Endodermal cell (in vitro differentiated cells): ENCODE measurements around the gene KIF14. TPM values are rescaled to one million over a fixed set of nuclear protein-coding genes. Genes with fewer than 3 reads are reported as not detected.

Experiments used
- DNase-seq: peaks from one replicate; pipeline ENCODE4 v3.0.0-alpha.2; 2017
- H3K27ac ChIP-seq: 2 replicates; pipeline ENCODE4 v1.5.1; 2013; ENCODE audit warnings: mild to moderate bottlenecking, low read depth, low read length, moderate library complexity
- H3K27me3 ChIP-seq: 2 replicates; pipeline ENCODE4 v1.6.1; 2013; ENCODE audit warnings: mild to moderate bottlenecking, low read length, moderate library complexity; ENCODE audit not compliant: insufficient read depth, control insufficient read depth, poor library complexity, severe bottlenecking
- H3K36me3 ChIP-seq: 2 replicates; pipeline ENCODE4 v1.7.0; 2013; ENCODE audit warnings: mild to moderate bottlenecking, low read length, moderate library complexity; ENCODE audit not compliant: control insufficient read depth, insufficient read depth
- H3K4me1 ChIP-seq: one replicate; pipeline ENCODE4 v1.7.0; 2013; ENCODE audit warnings: low read length; ENCODE audit not compliant: control insufficient read depth, insufficient read depth
- H3K4me3 ChIP-seq: 2 replicates; pipeline ENCODE4 v1.5.1; 2013; ENCODE audit warnings: mild to moderate bottlenecking, low read length, moderate library complexity
- H3K9ac ChIP-seq: 2 replicates; pipeline ENCODE4 v1.6.1; 2013; ENCODE audit warnings: mild to moderate bottlenecking, low read length, moderate library complexity; ENCODE audit not compliant: poor library complexity, severe bottlenecking; ENCODE audit errors: extremely low read depth
- H3K9me3 ChIP-seq: 2 replicates; pipeline ENCODE4 v1.6.1; 2013; ENCODE audit warnings: mild to moderate bottlenecking, low read length, moderate library complexity; ENCODE audit not compliant: control insufficient read depth
- H3K27ac Mint-ChIP-seq: 2 replicates; pipeline ENCODE4 v1.8.0; 2020; ENCODE audit warnings: mixed read lengths
- H3K27me3 Mint-ChIP-seq: 2 replicates; pipeline ENCODE4 v1.8.0; 2021; ENCODE audit warnings: mild to moderate bottlenecking, mixed read lengths; ENCODE audit not compliant: insufficient read depth
- H3K36me3 Mint-ChIP-seq: 2 replicates; pipeline ENCODE4 v1.8.0; 2020; ENCODE audit warnings: low read depth, mixed read lengths
- H3K4me1 Mint-ChIP-seq: 2 replicates; pipeline ENCODE4 v1.8.0; 2020; ENCODE audit warnings: mixed read lengths
- H3K4me3 Mint-ChIP-seq: 2 replicates; pipeline ENCODE4 v1.8.0; 2020; ENCODE audit warnings: mild to moderate bottlenecking, moderate library complexity, mixed read lengths
- H3K9me3 Mint-ChIP-seq: 2 replicates; pipeline ENCODE4 v1.8.0; 2020; ENCODE audit warnings: mild to moderate bottlenecking, mixed read lengths
- WGBS, 2 experiments: methylation state at CpG; one replicate each; pipeline versions ENCODE4 v1.1.5 to v1.1.7; 2013; ENCODE audit warnings: missing lambda C conversion rate in 2 of 2, mixed read lengths in 1 of 2; ENCODE audit not compliant: insufficient coverage in 1 of 2, insufficient read length in 1 of 2; 5-methylcytosine and 5-hydroxymethylcytosine counted together
- total RNA-seq, 2 donors: library from RNA; stranded (reverse); fragmentation: NEBNext Ultra II Directional in 1 of 2; extraction: Animal tissue kit (Norgen Biotek cat#: 25700) in 1 of 2; gene quantifications; 2 replicates in 1 of 2; 3 replicates in 1 of 2; pipeline ENCODE4 v1.2.1, GENCODE V29; 2021
- TF ChIP-seq, protein P1 (sequence below): fragments of 200-600 bp; sonication (generic); conservative IDR thresholded peaks from 2 replicates; pipeline ENCODE4 v1.5.0; 2021; ENCODE audit warnings: antibody characterized with exemption, mild to moderate bottlenecking

Gene KIF14
- total RNA-seq, 2 donors from 2014 or later = 13.5 to 20.9 TPM

DNA sequence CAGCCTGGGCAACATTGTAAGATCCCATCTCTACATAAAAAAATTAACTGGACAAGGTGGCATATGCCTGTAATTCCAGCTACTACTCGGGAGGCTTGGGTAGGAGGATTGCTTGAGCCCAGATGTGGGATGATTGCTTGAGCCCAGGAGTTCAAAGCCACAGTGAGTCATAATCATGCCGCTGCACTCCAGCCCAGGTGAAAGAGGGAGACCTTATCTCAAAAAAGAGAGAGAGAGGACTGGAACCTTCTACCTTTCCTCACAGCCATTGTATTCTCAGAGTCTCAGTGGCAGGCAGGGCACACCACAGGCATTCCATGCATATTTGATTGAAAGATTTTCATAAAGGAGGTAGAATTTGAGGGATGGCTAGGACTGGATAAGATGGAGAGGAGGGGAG lies 78.4 kb downstream of the KIF14 start:
- Mint-ChIP-seq H3K27ac (no peak overlapping the region), H3K9me3 (no peaks in the 10 kb centered on the region), H3K4me3 (no peak overlapping the region), H3K36me3 (no peaks in the 10 kb centered on the region), H3K4me1 (no peaks in the 10 kb centered on the region), H3K27me3 (peaks cover 2% of the 10 kb centered on the region)
- Histone ChIP-seq H3K27me3 (no peaks in the 10 kb centered on the region), H3K27ac (no peak overlapping the region), H3K9me3 (no peaks in the 10 kb centered on the region), H3K9ac (no peak overlapping the region), H3K4me1 (no peaks in the 10 kb centered on the region), H3K36me3 (no peaks in the 10 kb centered on the region), H3K4me3 (no peak overlapping the region)
- TF ChIP-seq, protein P1, sequence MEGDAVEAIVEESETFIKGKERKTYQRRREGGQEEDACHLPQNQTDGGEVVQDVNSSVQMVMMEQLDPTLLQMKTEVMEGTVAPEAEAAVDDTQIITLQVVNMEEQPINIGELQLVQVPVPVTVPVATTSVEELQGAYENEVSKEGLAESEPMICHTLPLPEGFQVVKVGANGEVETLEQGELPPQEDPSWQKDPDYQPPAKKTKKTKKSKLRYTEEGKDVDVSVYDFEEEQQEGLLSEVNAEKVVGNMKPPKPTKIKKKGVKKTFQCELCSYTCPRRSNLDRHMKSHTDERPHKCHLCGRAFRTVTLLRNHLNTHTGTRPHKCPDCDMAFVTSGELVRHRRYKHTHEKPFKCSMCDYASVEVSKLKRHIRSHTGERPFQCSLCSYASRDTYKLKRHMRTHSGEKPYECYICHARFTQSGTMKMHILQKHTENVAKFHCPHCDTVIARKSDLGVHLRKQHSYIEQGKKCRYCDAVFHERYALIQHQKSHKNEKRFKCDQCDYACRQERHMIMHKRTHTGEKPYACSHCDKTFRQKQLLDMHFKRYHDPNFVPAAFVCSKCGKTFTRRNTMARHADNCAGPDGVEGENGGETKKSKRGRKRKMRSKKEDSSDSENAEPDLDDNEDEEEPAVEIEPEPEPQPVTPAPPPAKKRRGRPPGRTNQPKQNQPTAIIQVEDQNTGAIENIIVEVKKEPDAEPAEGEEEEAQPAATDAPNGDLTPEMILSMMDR = no peak
- DNase-seq = no peak
- WGBS, 2 experiments = 97 to 100% methylated on average over 1 to 2 of the region's 2 CpGs

DNA sequence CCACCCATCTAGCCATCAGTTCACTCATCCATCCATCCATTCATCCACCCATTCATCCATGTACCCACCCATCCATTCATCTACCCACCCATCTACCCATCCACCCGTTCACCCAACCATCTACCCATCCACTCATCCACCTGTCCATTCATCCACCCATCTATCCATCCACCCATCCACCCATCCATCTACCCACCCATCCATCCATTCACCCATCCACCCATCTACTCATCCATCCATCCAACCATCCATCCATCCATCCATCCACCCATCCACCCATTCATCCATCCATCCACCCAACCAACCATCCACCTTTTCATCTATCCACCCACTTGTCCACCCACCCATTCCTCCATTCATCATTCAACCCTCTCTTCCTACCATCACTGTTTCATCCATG lies 80.3 kb downstream of the KIF14 start:
- H3K27me3 ChIP-seq = no peaks in the 10 kb centered on the region
- H3K9ac ChIP-seq = no peak overlapping the region
- H3K4me1 ChIP-seq = no peaks in the 10 kb centered on the region
- no peaks in the 10 kb centered on the region for H3K9me3 ChIP-seq
- H3K4me3 ChIP-seq = no peak overlapping the region
- H3K9me3 Mint-ChIP-seq = no peaks in the 10 kb centered on the region
- WGBS, 2 experiments = 80 to 89% methylated on average over 1 of the region's 1 CpG
- no peak overlapping the region for H3K27ac Mint-ChIP-seq
- H3K27me3 Mint-ChIP-seq = peaks cover 2% of the 10 kb centered on the region
- H3K4me3 Mint-ChIP-seq = no peak overlapping the region
- no peak for DNase-seq
- H3K36me3 ChIP-seq = no peaks in the 10 kb centered on the region
- no peaks in the 10 kb centered on the region for H3K36me3 Mint-ChIP-seq
- H3K27ac ChIP-seq = no peak overlapping the region
- TF ChIP-seq, protein P1 = no peak
- no peaks in the 10 kb centered on the region for H3K4me1 Mint-ChIP-seq

DNA sequence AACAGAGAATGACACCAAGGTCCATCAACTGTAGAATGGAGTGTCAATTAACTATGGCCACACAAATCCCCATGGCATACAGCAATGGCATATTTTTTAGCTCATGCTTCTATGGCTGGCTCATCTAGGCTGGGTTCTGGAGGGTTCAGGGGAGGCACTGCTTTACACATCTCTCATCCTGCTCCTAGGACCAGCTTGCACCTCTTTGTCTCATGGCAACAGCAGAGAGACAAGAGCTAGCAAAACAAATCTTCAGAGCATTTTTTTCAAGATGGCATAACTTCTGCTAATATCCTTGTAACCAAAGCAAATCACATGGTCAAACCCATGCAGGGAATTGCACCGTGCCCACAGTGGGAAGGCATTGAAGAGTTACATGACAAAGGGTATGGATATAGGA lies 82.4 kb downstream of the KIF14 start:
- no peaks in the 10 kb centered on the region for H3K4me1 ChIP-seq
- H3K9me3 ChIP-seq = no peaks in the 10 kb centered on the region
- no peaks in the 10 kb centered on the region for H3K36me3 Mint-ChIP-seq
- TF ChIP-seq, protein P1 = no peak
- H3K4me1 Mint-ChIP-seq = no peaks in the 10 kb centered on the region
- no peak overlapping the region for H3K4me3 ChIP-seq
- peaks cover 2% of the 10 kb centered on the region for H3K27me3 Mint-ChIP-seq
- H3K27ac Mint-ChIP-seq = no peak overlapping the region
- no peaks in the 10 kb centered on the region for H3K36me3 ChIP-seq
- no peak overlapping the region for H3K27ac ChIP-seq
- H3K9me3 Mint-ChIP-seq = no peaks in the 10 kb centered on the region
- no peaks in the 10 kb centered on the region for H3K27me3 ChIP-seq
- no peak overlapping the region for H3K9ac ChIP-seq
- no peak for DNase-seq
- WGBS, 2 experiments = 56 to 79% methylated on average over 1 of the region's 1 CpG
- H3K4me3 Mint-ChIP-seq = no peak overlapping the region
